Muscle of arm (tissue), 12 donors: ENCODE data around the gene MELK. TPM values are rescaled to one million over a fixed set of nuclear protein-coding genes. Genes with fewer than 3 reads are reported as not detected.

ENCODE experiments used
- DNase-seq: peaks from one replicate; pipeline ENCODE4 v3.0.0-alpha.2; 2013
- polyA plus RNA-seq, 12 donors: library from polyadenylated mRNA; unstranded; fragments of 120-200 nt; gene quantifications; one replicate each; pipeline ENCODE4 v1.2.1, GENCODE V29; 2013; ENCODE audit not compliant: insufficient read length in 12 of 12

Gene MELK
- polyA plus RNA-seq, 12 donors: 6.9 to 17.9 (median 11.7) TPM; not detected in 1

GRCh38 chr9:36671561-36671960, 98.9 kb downstream of the MELK start:
- DNase-seq: no peak

- no peak for DNase-seq
These were observed 103.4 kb downstream of the MELK start for GRCh38 chr9:36676091-36676490.

GRCh38 chr9:36676778-36677485, 104.2 kb downstream of the MELK start:
- no peak for DNase-seq

- DNase-seq: no peak
These were observed 104.9 kb downstream of the MELK start for GRCh38 chr9:36677611-36678010.

GRCh38 chr9:36679710-36680109, 107.0 kb downstream of the MELK start:
- no peak for DNase-seq

- no peak for DNase-seq
These were observed 113.8 kb downstream of the MELK start for GRCh38 chr9:36686471-36686870.

GRCh38 chr9:36690412-36691168, 117.9 kb downstream of the MELK start:
- no peak for DNase-seq

GRCh38 chr9:36691671-36692070, 119.0 kb downstream of the MELK start:
- DNase-seq: no peak

- no peak for DNase-seq
These were observed 126.3 kb downstream of the MELK start for GRCh38 chr9:36698984-36699383.

GRCh38 chr9:36704148-36704547, 131.5 kb downstream of the MELK start:
- no peak for DNase-seq

GRCh38 chr9:36713515-36714490, 141.1 kb downstream of the MELK start:
- DNase-seq: no peak

- no peak for DNase-seq
These were observed 143.8 kb downstream of the MELK start for GRCh38 chr9:36716496-36716895.

GRCh38 chr9:36717276-36717675, 144.6 kb downstream of the MELK start:
- DNase-seq: no peak

- no peak for DNase-seq
These were observed 145.9 kb downstream of the MELK start for GRCh38 chr9:36718612-36719011.

- no peak for DNase-seq
These were observed 147.3 kb downstream of the MELK start for GRCh38 chr9:36720043-36720442.

GRCh38 chr9:36721846-36722588, 149.3 kb downstream of the MELK start:
- no peak for DNase-seq

- no peak for DNase-seq
These were observed 153.2 kb downstream of the MELK start for GRCh38 chr9:36725777-36726356.
